ENCODE data around the gene CPXM1. TPM values are rescaled to one million over a fixed set of nuclear protein-coding genes. Genes with fewer than 3 reads are reported as not detected.

The CPXM1 gene
- polyA plus RNA-seq, 1 experiment, result 9.0 TPM

GRCh38 chr20:2746636-2747265 is 53.7 kb downstream of the CPXM1 start:
- no peak overlapping the region for H3K27ac ChIP-seq (ENCODE audit: low read depth, low read length)
- POLR2A ChIA-PET, result no interaction called here
- no peak for DNase-seq (ENCODE audit: low read depth, low spot score)
- no peak overlapping the region for H3K4me3 ChIP-seq (ENCODE audit: low read depth, low read length)
- CTCF ChIA-PET, result no interaction called here
- peaks cover 53% of the 10 kb centered on the region for H3K27me3 ChIP-seq (ENCODE audit: control insufficient read depth, insufficient read depth, low read length)
- no peaks in the 10 kb centered on the region; the same call in 1 of the 2 replicates for H3K9me3 ChIP-seq (ENCODE audit: control insufficient read depth, insufficient read depth, low read length)
- TF ChIP-seq CTCF (IDR thresholded peaks at IDR 0.05; ENCODE audit: low read depth, low read length), result no peak

- no peak overlapping the region for H3K4me3 ChIP-seq (ENCODE audit: low read depth, low read length)
- H3K9me3 ChIP-seq (ENCODE audit: control insufficient read depth, insufficient read depth, low read length), result no peaks in the 10 kb centered on the region; the same call in 1 of the 2 replicates
- DNase-seq (ENCODE audit: low read depth, low spot score), result no peak
- no peak overlapping the region for H3K27ac ChIP-seq (ENCODE audit: low read depth, low read length)
- peaks cover 48% of the 10 kb centered on the region for H3K27me3 ChIP-seq (ENCODE audit: control insufficient read depth, insufficient read depth, low read length)
- TF ChIP-seq CTCF (IDR thresholded peaks at IDR 0.05; ENCODE audit: low read depth, low read length), result no peak
- POLR2A ChIA-PET, result no interaction called here
- CTCF ChIA-PET, result no interaction called here
These were observed 54.3 kb downstream of the CPXM1 start for GRCh38 chr20:2745936-2746635.

- ChIA-PET POLR2A (no interaction called here), CTCF (no interaction called here)
- Histone ChIP-seq H3K4me3 (ENCODE audit: low read depth, low read length) (no peak overlapping the region), H3K9me3 (ENCODE audit: control insufficient read depth, insufficient read depth, low read length) (no peaks in the 10 kb centered on the region; the same call in 1 of the 2 replicates), H3K27ac (ENCODE audit: low read depth, low read length) (no peak overlapping the region), H3K27me3 (ENCODE audit: control insufficient read depth, insufficient read depth, low read length) (peaks cover 45% of the 10 kb centered on the region)
- no peak for DNase-seq (ENCODE audit: low read depth, low spot score)
- no peak for TF ChIP-seq CTCF (IDR thresholded peaks at IDR 0.05; ENCODE audit: low read depth, low read length)
These were observed 55.1 kb downstream of the CPXM1 start for GRCh38 chr20:2745060-2745910.

Other genes starting within 250 kb of the CPXM1 start
- 126 and 142 TPM in 2 replicates for gene NOP56, start 148.0 kb downstream of the CPXM1 start, polyA plus RNA-seq (2011; rRNA removed)
- gene IDH3B, start 136.4 kb downstream of the CPXM1 start, polyA plus RNA-seq (2011; rRNA removed), result 113 and 116 TPM in 2 replicates
- 0.60 and 0.98 TPM in 2 replicates for gene EBF4, start 107.8 kb downstream of the CPXM1 start, polyA plus RNA-seq (2011; rRNA removed)
- not detected in 2 replicates for gene C20orf141, start 14.4 kb upstream of the CPXM1 start, polyA plus RNA-seq (2011; rRNA removed)
- not detected in 2 replicates for gene TMEM239, start 15.7 kb upstream of the CPXM1 start, polyA plus RNA-seq (2011; rRNA removed)
- gene PCED1A, start 40.0 kb upstream of the CPXM1 start, polyA plus RNA-seq (2011; rRNA removed), result 17.5 and 19.7 TPM in 2 replicates
- gene VPS16, start 40.1 kb upstream of the CPXM1 start, polyA plus RNA-seq (2011; rRNA removed), result 33.5 and 36.7 TPM in 2 replicates
- gene PTPRA, start 72.9 kb upstream of the CPXM1 start, polyA plus RNA-seq (2011; rRNA removed), result 68.0 and 87.4 TPM in 2 replicates
- gene GNRH2, start 243.0 kb upstream of the CPXM1 start, polyA plus RNA-seq (2011; rRNA removed), result not detected in 2 replicates
- 22.8 and 27.2 TPM in 2 replicates for gene MRPS26, start 245.4 kb upstream of the CPXM1 start, polyA plus RNA-seq (2011; rRNA removed)